Spinal cord (tissue), 10 donors: ENCODE data around the gene TBCEL. TPM values are rescaled to one million over a fixed set of nuclear protein-coding genes. Genes with fewer than 3 reads are reported as not detected.

Source experiments
- DNase-seq, 6 donors: peaks; one replicate each; pipeline versions ENCODE4 v3.0.0 to v3.0.0-alpha.2; 2013 to 2015; ENCODE audit warnings: low spot score in 6 of 6, low read depth in 4 of 6
- H3K27ac ChIP-seq: one replicate; pipeline ENCODE4 v1.5.1; 2013; ENCODE audit warnings: low read depth, low read length, control low read depth
- H3K27me3 ChIP-seq: one replicate; pipeline ENCODE4 v1.6.1; 2013; ENCODE audit warnings: low read length; ENCODE audit not compliant: control insufficient read depth, insufficient read depth
- H3K36me3 ChIP-seq: one replicate; pipeline ENCODE4 v1.6.1; 2013; ENCODE audit warnings: low read length; ENCODE audit not compliant: control insufficient read depth, insufficient read depth
- H3K4me1 ChIP-seq: one replicate; pipeline ENCODE4 v1.6.1; 2013; ENCODE audit warnings: low read length; ENCODE audit not compliant: control insufficient read depth, insufficient read depth
- H3K4me3 ChIP-seq: one replicate; pipeline ENCODE4 v1.5.1; 2013; ENCODE audit warnings: low read depth, low read length, control low read depth
- H3K9me3 ChIP-seq: one replicate; pipeline ENCODE4 v1.6.1; 2013; ENCODE audit warnings: low read length; ENCODE audit not compliant: control insufficient read depth, insufficient read depth
- WGBS: methylation state at CpG from one replicate; pipeline ENCODE4 v1.1.5; 2013; ENCODE audit warnings: missing lambda C conversion rate; ENCODE audit not compliant: insufficient coverage; 5-methylcytosine and 5-hydroxymethylcytosine counted together
- polyA plus RNA-seq, 2 donors: library from polyadenylated mRNA; unstranded; fragments of 120-200 nt; gene quantifications; one replicate each; pipeline ENCODE4 v1.2.1, GENCODE V29; 2013; ENCODE audit not compliant: insufficient read length in 2 of 2
- total RNA-seq, 2 donors: library from RNA; depleted of rRNA in 1 of 2; stranded (reverse); fragments of 120-200 nt in 1 of 2; fragments of >200 nt in 1 of 2; gene quantifications; one replicate each; pipeline versions ENCODE4 v1.2.3 to v1.2.4, GENCODE V29; 2013 to 2014
- donor health status: healthy.

Gene TBCEL
- total and polyA plus RNA-seq, 4 donors, result 11.5 to 49.0 (median 28.7) TPM

- WGBS, result 89% methylated on average over 5 of the region's 5 CpGs
- H3K27me3 ChIP-seq, result no peaks in the 10 kb centered on the region
- H3K4me3 ChIP-seq, result no peak overlapping the region
- no peak for DNase-seq
- H3K9me3 ChIP-seq, result no peaks in the 10 kb centered on the region
- H3K36me3 ChIP-seq, result peaks cover 7% of the 10 kb centered on the region
- H3K27ac ChIP-seq, result no peak overlapping the region
- no peaks in the 10 kb centered on the region for H3K4me1 ChIP-seq
These were observed 114.4 kb downstream of the TBCEL start for GRCh38 chr11:121138259-121138658.

GRCh38 chr11:121140369-121140768, 116.5 kb downstream of the TBCEL start:
- H3K4me3 ChIP-seq, result no peak overlapping the region
- no peaks in the 10 kb centered on the region for H3K9me3 ChIP-seq
- H3K27ac ChIP-seq, result no peak overlapping the region
- H3K36me3 ChIP-seq, result peaks cover 7% of the 10 kb centered on the region
- WGBS, result 94% methylated on average over 8 of the region's 8 CpGs
- H3K27me3 ChIP-seq, result no peaks in the 10 kb centered on the region
- DNase-seq, result no peak
- H3K4me1 ChIP-seq, result no peaks in the 10 kb centered on the region

Other genes with a start within 250 kb of the TBCEL start
- 1 to 10 TPM; 2.1 to 2.7 TPM for gene TECTA, start 77.1 kb downstream of the TBCEL start, total RNA-seq
- 1 to 10 TPM; 4.9 to 5.5 TPM for gene TECTA, start 77.1 kb downstream of the TBCEL start, polyA plus RNA-seq